Left colon (tissue), 2 donors: ENCODE results near the gene CLDN11. TPM values are rescaled to one million over a fixed set of nuclear protein-coding genes. Genes with fewer than 3 reads are reported as not detected.

Source experiments
- ATAC-seq: fragments of 200-7000 bp; cut with Tn5 transposase; one replicate; pipeline ENCODE4 v1.9.1; 2020; ENCODE audit warnings: mild to moderate bottlenecking, moderate library complexity
- DNase-seq, 2 donors: peaks; one replicate each; pipeline ENCODE4 v3.0.0-alpha.2; 2020
- intact Hi-C, 2 donors: fragments of 100-400 bp; cut with DNase I in 1 of 2; cut with micrococcal nuclease in 1 of 2; formaldehyde crosslinking; loops; one replicate each; pipeline versions ENCODE4 v1.11.2 to v1.14.0; 2022; cut with DNase I, micrococcal nuclease
- long read RNA-seq: library from polyadenylated mRNA; unstranded; transcript quantifications from one replicate; pipeline ENCODE4 v2.0.0, GENCODE V29; 2021
- total RNA-seq, 2 donors: library from RNA; stranded (reverse); fragmentation: NEBNext Ultra II Directional; extraction: Animal tissue kit (Norgen Biotek cat#: 25700); gene quantifications; one replicate each; pipeline ENCODE4 v1.2.1, GENCODE V29; 2021
- donor health status: DM: no; HTN: no; CAD: no.
- donor health status: DM: yes; HTN: yes; CAD: no.

Gene CLDN11
- total RNA-seq: 1 to 10 TPM; 4.3 to 7.7 TPM
- long read RNA-seq: 0 reads

DNA sequence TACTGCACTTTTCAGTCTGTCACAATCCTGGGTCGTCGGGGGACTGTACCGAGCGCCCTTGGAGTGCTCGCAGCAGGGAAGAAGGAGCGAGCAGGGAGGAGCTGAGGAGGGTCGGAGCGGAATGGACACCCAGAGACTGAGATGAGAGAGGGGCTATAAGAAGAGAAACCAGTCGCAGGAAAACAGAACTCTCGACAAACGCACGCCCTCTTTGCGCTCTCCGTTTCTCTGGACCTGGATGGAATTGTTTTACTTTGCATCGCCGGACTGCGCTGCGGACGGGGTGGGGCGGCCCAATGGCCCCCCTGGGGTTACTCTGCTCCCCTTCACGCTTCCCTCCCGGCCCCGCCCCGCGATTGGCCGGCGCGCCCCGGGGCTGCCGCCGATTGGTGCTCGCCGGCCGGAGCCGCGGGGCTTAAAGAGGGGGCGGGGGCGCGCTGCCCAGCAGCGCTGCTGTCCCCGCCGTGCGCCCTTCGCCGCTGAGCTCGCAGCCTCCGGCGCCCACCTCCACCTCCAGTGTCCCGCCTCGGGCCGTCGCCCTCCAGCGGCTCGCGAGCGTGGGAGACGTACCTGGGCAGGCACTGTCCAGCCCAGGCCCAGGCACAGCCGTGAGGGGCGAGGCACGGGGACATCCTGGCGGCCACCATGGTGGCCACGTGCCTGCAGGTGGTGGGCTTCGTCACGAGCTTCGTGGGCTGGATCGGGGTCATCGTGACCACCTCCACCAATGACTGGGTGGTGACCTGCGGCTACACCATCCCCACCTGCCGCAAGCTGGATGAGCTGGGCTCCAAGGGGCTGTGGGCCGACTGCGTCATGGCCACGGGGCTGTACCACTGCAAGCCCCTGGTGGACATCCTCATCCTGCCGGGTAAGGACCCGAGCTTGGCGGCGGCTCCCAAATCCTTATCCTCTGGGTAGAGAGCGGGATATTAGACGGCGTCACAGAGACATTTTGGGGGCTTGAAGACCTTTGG lies at the start of gene CLDN11:
Gene CLDN11 (plus strand): TSS at position 447 of the 977 bp plus-strand sequence. CDS start 199 bp downstream, at position 646.
- peak in 1 of 2 donors; percentile 10 for DNase-seq
- intact Hi-C loops: loop anchor here (5.0 to 10.0 kb wide), 2 partner anchors 394 to 396 kb away; no protein-coding TSS in a partner anchor
- peak; percentile 50 for ATAC-seq

DNA sequence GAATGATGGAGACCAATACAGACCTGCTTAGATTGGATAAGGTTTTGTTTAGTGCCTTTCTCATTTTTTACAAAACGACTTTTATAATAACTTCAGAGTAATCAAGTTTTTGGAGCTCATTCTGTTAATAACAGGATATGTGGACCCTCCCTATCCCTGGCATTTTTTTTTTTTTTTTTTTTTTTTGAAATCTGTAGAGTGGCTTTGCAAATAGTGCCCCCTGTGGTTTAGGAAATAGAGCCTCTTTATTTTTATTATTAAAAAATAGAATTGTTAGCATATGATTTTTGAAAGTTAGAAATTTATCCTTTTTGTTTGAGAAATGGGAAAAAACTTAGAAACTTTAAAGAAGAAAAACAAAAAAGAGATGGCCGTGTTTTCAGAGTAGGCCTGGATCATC lies 49.7 kb upstream of the CLDN11 start:
- ATAC-seq: no peak
- intact Hi-C loops: loop anchor here in 1 of 2 donors (10.0 kb wide), 1 partner anchor 54 kb away; no protein-coding TSS in a partner anchor

DNA sequence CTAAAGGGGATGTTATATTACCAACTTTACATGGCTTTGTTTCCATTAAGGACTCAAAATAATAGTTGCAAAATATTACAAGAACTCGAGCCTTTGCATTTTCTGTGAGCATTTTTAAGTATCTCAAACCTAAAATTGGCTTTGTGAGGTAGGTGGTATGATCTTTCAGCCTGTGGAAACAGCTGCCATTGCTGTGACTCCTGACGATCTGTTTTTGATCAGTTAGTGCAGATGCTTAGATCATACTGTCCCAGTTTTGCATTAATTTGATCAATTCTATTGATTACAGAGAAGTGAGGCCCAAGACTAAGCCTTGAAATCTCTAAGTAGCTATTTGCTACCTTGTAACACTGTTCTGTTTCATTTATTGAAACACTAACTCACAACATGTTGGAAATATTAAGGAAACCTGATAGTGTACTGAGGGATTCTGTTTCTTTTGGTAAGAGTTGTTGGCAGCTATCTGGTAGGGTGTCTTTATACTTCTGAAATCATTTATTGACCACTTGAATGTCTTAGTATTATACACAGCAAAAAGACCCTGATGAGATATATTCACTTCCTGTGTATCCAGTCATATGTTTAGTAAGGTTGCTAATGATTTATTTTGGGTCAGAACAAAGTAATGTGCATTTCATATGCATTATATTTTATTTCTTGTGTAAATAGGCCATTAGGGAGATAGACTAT lies 46.3 kb upstream of the CLDN11 start:
- DNase-seq (no peak), ATAC-seq (no peak)
- intact Hi-C loops: no loop called here

More for the DNA sequence above, 49.7 kb upstream of the CLDN11 start:
- no peak for DNase-seq

DNA sequence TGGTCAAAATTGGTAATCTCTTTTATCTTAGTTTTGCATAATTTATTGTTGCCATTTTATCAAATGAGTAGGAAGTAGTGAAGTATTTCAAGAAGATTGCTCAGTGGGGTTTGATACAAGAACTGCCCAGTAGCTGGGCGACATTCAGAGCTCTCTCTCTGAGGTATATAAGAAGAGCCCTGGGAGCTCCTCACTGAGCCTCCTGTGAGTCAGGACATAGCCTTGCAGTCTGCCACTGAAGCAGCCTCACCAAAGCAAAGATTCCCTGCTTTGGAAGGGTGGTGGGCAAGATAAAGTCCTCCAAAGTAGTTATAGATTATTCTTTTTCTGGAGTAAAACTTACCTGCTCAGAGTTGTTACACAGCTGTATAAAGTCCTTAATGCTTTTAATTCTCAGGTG lies 35.1 kb upstream of the CLDN11 start:
- intact Hi-C loops: no loop called here

DNA sequence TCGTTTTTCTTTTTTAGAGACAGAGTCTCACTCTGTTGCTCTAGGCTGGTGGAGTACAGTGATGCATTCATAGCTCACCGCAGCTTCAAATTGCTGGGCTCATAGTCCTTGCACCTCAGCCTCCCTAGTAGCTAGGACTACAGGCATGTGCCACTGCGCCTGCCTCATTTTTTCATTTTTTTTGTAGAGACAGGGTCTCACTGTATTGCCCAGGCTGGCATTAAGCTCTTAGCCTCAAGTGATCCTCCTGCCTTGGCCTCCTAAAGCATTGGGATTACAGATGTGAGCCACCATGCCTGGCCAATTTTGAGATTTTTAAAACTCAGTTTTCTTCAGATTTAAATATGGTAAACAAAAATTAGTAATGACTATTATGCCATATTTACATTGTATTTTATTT lies 32.2 kb upstream of the CLDN11 start:
- ATAC-seq (no peak), DNase-seq (no peak)
- intact Hi-C loops: no loop called here

More for the DNA sequence above, 35.1 kb upstream of the CLDN11 start:
- DNase-seq: no peak
- no peak for ATAC-seq

DNA sequence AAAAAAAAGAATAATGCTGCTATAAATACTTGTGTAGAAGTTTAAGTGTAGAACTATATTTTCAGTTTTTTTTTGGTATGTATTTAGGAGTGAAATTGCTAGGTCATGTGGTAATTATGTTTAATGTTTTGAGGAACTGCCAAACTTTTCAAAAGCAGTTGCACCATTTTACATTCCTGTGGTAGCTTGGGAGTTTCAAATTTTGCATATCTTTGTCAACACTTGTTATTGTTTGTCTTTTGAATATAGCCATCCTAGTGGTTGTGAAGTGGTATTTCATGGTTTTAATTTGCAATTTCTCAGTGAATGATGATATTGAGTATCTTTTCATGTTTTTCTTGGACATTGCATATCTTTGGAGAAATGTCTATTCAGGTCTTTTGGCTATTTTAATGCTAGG lies 30.7 kb upstream of the CLDN11 start:
- ATAC-seq (no peak), DNase-seq (no peak)

DNA sequence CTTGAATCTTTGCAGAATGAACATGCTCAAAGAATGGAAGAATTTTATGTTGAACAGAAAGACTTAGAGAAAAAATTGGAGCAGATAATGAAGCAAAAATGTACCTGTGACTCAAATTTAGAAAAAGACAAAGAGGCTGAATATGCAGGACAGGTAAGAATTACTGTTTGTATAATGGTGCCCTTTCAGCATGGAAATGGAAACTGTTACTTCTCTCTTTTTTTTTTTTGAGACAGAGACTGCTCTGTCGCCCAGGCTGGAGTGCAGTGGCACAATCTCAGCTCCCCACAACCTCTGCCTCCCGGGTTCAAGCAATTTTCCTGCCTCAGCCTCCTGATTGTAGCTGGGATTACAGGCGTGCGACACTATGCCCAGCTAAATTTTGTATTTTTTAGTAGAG lies 27.6 kb upstream of the CLDN11 start:
- no peak for DNase-seq
- ATAC-seq: no peak
- intact Hi-C loops: no loop called here

More for the DNA sequence above, 30.7 kb upstream of the CLDN11 start:
- intact Hi-C loops: no loop called here

DNA sequence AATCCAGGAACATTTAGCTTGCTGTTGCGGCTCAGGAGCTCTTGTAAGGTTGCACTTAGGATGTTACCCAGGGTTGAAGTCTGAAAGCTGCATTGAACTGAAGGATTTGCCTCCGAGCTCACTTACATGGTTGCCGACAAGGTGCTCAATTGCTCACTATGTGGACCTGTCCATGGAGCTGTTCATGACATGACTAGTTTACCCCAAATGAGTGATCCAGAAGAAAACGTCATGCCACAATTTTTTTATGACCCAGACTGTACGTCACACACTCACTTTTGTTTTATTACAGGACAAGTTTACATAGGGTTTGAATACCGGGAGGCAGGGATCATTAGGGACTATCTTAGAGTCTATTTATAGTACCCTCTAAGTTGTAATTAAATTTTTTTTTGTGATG lies 21.0 kb upstream of the CLDN11 start:
- intact Hi-C loops: no loop called here
- peak; percentile 33 for ATAC-seq
- DNase-seq: no peak

DNA sequence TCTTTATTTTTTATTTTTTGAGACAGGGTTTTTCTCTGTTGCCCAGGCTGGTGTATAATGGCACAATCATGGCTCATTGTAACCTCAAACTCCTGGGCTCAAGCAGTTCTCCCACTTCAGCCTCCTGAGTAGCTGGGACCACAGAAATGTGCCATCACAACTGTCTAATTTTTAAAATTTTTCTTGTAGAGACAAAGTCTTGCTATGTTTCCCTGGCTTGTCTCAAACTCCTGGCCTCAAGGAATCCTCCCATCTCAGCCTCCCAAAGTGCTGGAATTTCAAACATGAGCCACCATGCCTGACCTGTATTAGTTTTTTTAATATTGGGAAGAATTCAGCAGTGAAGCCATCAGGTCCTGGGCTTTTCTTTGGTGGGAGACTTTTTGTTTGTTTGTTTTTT lies 13.6 kb upstream of the CLDN11 start:
- no peak for ATAC-seq
- intact Hi-C loops: loop anchor here in 1 of 2 donors (10.0 kb wide), 1 partner anchor 90 kb away; no protein-coding TSS in a partner anchor
- no peak for DNase-seq

DNA sequence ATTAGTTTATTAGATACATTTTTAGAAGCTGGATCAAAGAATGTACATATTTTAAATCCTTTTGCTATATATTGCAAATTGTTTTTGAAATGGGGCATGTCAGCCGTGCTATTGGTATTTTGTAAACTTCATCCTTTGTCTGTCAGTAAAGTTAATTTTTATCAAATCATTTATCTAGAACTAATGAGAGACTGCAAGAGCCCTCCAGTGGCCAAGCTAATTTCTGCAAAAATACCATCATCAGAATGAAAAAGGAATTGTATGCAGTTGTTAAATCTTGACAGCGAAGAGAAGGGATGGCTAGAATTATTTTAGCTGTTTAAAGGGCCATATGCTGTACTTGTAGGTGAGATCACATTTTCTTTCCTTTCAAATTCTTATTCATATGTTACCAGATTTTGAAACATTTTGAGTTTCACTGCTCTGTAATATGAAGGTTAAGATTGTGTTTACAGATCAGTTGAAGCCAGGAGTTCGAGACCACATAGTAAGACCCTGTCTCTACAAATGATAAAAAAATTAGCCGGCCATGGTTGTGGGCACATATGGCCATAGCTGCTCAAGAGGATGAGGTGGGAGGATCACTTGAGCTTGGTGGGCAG lies 8.1 kb upstream of the CLDN11 start:
- intact Hi-C loops: loop anchor here in 1 of 2 donors (10.0 kb wide), 1 partner anchor 404 kb away; no protein-coding TSS in a partner anchor
- DNase-seq (no peak), ATAC-seq (no peak)

DNA sequence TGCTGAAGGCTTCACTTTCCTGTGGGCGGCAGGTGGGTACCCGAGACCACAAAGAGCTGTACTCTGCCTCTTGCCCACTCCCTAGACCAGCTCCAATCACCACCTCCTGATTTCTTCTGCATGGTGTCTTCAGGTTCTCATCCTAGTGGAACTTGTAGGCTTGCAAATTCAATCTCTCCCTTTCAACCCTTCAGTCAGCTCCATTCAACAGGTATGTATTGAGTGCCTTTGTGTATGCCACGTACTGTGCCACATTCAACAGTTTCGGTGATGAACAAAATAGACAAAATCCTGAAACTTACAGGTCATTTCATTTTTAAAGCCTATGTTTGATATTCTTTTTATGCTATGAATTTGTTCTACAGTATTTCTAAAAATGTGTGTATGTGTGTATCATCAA lies 5.4 kb upstream of the CLDN11 start:
- DNase-seq (no peak), ATAC-seq (no peak)
- intact Hi-C loops: loop anchor here in 1 of 2 donors (10.0 kb wide), 1 partner anchor 402 kb away; no protein-coding TSS in a partner anchor

DNA sequence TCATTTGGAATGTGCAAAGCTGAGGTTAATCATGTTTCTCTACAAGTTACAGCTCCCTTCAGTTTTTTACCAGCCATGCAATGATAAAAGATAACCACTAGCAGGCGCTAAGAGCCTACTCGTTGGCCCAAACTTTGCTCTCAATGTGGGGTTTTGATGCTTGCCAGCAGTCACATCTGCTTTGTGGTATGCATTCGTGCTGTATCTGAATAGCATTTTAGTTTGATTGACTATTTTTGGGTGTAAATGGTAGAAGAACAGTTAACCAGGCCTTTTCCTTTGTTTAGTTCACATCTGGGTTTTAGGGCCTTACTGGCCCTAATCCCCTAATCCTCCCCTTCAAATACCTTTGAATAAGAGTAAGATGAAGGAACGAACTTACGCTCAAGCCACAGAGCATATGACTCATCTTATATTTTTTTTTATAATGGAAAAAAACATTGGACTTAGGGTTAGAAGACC lies 4.4 kb upstream of the CLDN11 start:
- DNase-seq (no peak), ATAC-seq (peak; percentile 74)
- intact Hi-C loops: loop anchor here in 1 of 2 donors (10.0 kb wide), 1 partner anchor 401 kb away; no protein-coding TSS in a partner anchor

DNA sequence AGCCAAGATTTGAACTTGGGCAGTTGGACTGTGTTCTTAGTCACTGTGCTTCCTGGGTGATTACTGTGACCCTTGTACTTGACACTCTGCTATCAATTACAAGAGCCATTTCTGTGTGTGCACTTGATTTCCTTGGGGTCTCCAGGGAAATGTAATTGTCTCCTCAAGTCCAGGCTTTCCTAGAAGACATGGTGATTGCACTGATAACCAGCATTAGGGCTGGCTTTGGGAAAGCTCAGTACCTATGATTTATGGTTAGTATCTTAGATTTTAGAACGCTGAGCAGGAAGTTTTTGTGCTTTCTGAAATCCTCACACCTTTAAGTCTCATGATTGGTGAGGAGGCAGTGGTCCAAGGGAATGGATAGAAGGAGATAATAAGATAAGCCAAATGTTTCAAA lies 1.6 kb upstream of the CLDN11 start:
- DNase-seq: no peak
- ATAC-seq: no peak
- intact Hi-C loops: loop anchor here (5.0 to 10.0 kb wide), 2 partner anchors 395 to 398 kb away; no protein-coding TSS in a partner anchor

DNA sequence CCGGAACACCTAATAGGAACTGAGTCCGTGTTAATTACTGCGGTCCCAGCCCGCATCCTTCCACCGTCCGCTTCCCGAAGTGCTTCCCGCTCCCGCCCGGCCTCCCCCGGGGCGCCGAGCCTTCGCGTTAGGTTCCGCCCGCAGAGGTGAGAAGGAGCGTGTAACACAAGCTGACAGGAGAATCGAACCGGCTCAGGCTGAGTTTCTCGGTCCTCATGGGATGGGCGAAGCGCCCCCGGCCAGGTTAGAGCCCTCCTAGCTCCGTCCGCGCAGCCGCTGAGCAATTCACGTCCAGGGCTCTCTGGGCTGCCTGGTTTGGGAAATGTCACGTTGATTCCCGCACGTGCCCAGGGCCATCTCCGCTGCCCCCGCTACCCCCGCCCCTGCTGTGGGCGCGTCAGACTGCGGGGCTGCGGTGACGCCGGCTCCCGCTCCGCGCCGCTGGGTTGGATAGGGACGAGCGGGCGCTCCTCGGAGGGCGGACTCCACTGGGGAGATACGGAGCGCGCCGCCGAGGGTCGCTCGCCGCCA lies 954 bp downstream of the CLDN11 start:
- intact Hi-C loops: loop anchor here (5.0 to 10.0 kb wide), 2 partner anchors 393 to 395 kb away; no protein-coding TSS in a partner anchor
- no peak for DNase-seq

DNA sequence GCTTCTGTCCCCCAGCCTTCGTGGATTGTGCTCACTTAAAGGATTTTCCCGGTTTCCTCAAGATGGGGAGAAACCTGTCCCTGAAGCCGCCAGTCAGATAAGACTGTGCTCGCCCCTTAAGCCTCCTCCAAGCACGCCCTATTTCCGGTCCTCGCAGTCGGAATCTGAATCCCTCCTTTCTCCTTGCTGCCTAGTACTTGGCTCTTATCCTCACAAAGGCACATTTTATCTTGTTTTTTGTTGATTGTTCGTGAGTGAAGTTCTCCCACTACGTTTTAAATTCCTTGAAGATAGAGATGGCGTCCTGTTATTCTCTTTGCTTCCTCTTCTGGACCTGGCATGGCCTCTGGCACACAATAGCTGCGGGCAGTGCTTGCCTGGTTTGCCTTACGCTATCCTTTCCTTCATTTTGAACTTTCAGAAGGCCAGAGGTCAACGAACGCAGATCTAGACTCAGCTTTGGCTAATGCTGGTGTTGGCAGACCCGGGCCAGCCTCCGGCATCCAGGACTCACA lies 1.7 kb downstream of the CLDN11 start:
- intact Hi-C loops: no loop called here
- no peak for ATAC-seq
- no peak for DNase-seq

More for the DNA sequence above, 954 bp downstream of the CLDN11 start:
- no peak for ATAC-seq

DNA sequence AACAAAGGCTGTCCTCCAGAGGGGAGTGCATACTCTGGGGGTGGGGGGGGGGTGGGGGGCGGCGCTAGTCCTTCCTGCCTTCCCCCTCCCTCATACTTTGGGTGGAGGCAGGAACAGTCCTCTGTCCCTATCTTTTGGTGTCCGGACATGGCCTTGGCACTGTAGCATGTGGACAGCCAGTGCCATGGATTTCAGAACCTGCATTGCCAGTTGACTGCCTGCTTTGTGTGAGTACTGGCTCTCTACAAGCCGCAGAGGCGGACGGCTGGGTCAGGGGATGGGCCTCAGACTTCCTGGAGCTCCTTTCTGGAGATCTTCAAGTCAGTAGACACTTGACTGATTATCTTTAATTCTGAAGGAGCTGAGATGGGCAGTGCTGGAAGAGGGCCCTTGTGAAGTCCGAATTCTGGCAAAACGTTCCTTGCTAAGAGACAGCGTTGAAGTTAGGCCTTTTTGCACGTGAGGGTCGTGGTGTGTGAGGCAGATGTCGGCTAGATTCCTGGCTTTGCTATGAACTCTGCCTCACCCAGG lies 2.5 kb downstream of the CLDN11 start:
- no peak for ATAC-seq
- intact Hi-C loops: no loop called here
- DNase-seq: no peak

DNA sequence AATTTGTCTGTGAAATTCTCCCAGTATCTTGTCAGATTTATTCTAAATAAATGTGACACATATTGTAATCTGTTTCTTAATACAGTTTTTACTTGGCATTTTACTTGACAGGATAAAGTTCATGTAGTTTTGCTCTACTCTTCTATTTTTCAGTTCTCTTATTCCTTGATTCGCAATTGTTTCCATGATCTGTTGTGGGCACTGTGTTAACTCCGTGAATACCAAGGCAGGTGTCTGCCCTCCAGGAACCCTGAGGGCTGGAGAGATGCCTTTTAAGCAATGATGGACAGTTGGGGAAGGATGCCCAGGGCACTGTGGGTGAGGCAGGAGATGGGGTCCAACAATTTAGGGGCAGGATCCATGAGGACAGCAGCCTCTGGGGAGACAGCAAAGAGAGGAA lies 3.1 kb downstream of the CLDN11 start:
- ATAC-seq (no peak), DNase-seq (no peak)
- intact Hi-C loops: no loop called here

DNA sequence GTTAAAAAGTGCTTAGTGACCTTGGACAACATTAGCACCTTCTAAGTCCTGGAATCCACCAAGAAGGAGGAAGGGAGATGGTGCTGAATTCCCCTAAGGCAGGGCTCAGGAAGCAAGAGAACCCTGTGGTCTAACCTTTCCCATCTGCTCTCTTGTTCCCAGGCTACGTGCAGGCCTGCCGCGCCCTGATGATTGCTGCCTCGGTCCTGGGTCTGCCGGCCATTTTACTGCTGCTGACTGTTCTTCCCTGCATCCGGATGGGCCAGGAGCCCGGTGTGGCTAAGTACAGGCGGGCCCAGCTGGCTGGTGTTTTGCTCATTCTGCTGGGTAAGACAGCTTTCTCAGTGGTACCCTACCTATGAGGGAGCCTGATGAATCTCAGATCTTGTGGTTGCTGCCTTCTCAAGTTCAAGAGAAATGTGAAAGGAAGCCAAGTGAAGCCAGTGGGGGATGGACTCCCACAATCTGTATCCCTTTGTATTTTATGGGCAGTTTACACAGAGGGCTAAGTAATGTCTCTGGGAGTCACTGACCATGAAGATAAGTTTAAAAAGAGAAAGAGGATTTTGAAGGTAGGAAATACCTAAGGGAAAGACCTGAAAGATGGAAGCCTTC lies 4.4 kb downstream of the CLDN11 start:
- DNase-seq: no peak
- intact Hi-C loops: no loop called here
- no peak for ATAC-seq
